GM12878 (cell line): ENCODE results near the gene KIF23. TPM values are rescaled to one million over a fixed set of nuclear protein-coding genes. Genes with fewer than 3 reads are reported as not detected.

Source experiments
- ATAC-seq: fragments of 200-7000 bp; cut with Tn5 transposase; 3 replicates; pipeline ENCODE4 v1.9.1; 2020; ENCODE audit warnings: mild to moderate bottlenecking, moderate library complexity
- BruUV-seq: library from RNA; stranded (reverse); fragments of 400-500 nt; replicated peaks from 2 replicates; lab custom pipeline; 2021; lab: Mats Ljungman, UMichigan
- CTCF ChIA-PET: fragments of 300-600 bp; sonication (Branson Sonifier 250); formaldehyde crosslinking; extraction: SDS; loops from one replicate; lab custom pipeline; 2021; ENCODE audit warnings: inconsistent platforms; lab: Yijun Ruan, JAX
- POLR2A ChIA-PET: fragments of 350-600 bp; formaldehyde crosslinking; extraction: SDS; loops from one replicate; lab custom pipeline; 2021; ENCODE audit warnings: inconsistent platforms; lab: Charles Lee
- RAD21 ChIA-PET: fragments of 300-600 bp; sonication (Branson Sonifier 250); formaldehyde crosslinking; loops from one replicate; lab custom pipeline; 2023; ENCODE audit warnings: antibody characterized with exemption; ENCODE audit not compliant: unreplicated experiment; lab: Charles Lee
- SMC1A ChIA-PET: fragments of 300-600 bp; sonication (Branson Sonifier 250); formaldehyde crosslinking; loops from one replicate; lab custom pipeline; 2023; ENCODE audit not compliant: unreplicated experiment, uncharacterized antibody; lab: Charles Lee
- DNase-seq: peaks from one replicate; pipeline ENCODE4 v3.0.0-alpha.2; 2011; ENCODE audit warnings: low read depth, low spot score
- FAIRE-seq: peaks from 3 replicates; lab custom pipeline; 2011; peaks lifted over from hg19 to GRCh38; lab: Jason Lieb, UNC
- H2AFZ ChIP-seq: 2 replicates; pipeline ENCODE4 v1.6.0; 2011; ENCODE audit warnings: low read depth, low read length, control low read depth; ENCODE audit not compliant: control insufficient read depth
- H3K27ac ChIP-seq: 2 replicates; pipeline ENCODE4 v1.5.1; 2011; ENCODE audit warnings: control low read depth; ENCODE audit not compliant: control insufficient read depth, insufficient read depth
- H3K27me3 ChIP-seq, 2 experiments: replicated peaks in 1 of 2; 2 replicates each; pipeline versions ENCODE4 v1.6.0 to v1.6.1; 2011; ENCODE audit warnings: low read length in 1 of 2; ENCODE audit not compliant: control insufficient read depth in 2 of 2, insufficient read depth in 2 of 2
- H3K36me3 ChIP-seq, 2 experiments: 2 replicates each; pipeline ENCODE4 v1.5.1; 2011; ENCODE audit warnings: low read length in 1 of 2; ENCODE audit not compliant: control insufficient read depth in 2 of 2, insufficient read depth in 2 of 2
- H3K4me1 ChIP-seq: 2 replicates; pipeline ENCODE4 v1.6.1; 2011; ENCODE audit warnings: mild to moderate bottlenecking, low read length, moderate library complexity, mixed read lengths; ENCODE audit not compliant: control insufficient read depth, insufficient read depth
- H3K4me2 ChIP-seq: 2 replicates; pipeline ENCODE4 v1.6.0; 2011; ENCODE audit warnings: control low read depth; ENCODE audit not compliant: control insufficient read depth, insufficient read depth
- H3K4me3 ChIP-seq: fragments of 200-600 bp; sonication (generic); 2 replicates; pipeline ENCODE4 v1.5.1; 2016
- H3K79me2 ChIP-seq: 2 replicates; pipeline ENCODE4 v1.6.0; 2011; ENCODE audit warnings: low read length; ENCODE audit not compliant: control insufficient read depth, insufficient read depth
- H3K9ac ChIP-seq: 2 replicates; pipeline ENCODE4 v1.8.0; 2011; ENCODE audit warnings: low read length, control low read depth, mixed read lengths; ENCODE audit not compliant: control insufficient read depth, insufficient read depth
- H3K9me3 ChIP-seq: replicated peaks from 3 replicates; pipeline ENCODE4 v1.5.1; 2011; ENCODE audit warnings: mild to moderate bottlenecking, low read length; ENCODE audit not compliant: control insufficient read depth, insufficient read depth
- H4K20me1 ChIP-seq: 2 replicates; pipeline ENCODE4 v1.6.0; 2011; ENCODE audit not compliant: control insufficient read depth, insufficient read depth
- ATF7 ChIP-seq: fragments of 450-650 bp; IDR thresholded peaks from 2 replicates; pipeline ENCODE4 v1.6.1; 2016; ENCODE audit warnings: low read depth, mild to moderate bottlenecking
- BMI1 ChIP-seq: fragments of 450-650 bp; IDR thresholded peaks from 2 replicates; pipeline ENCODE4 v1.6.1; 2016; ENCODE audit warnings: mild to moderate bottlenecking, moderate library complexity, borderline replicate concordance
- CBFB ChIP-seq: IDR thresholded peaks from 2 replicates; pipeline ENCODE4 v1.6.1; 2016; ENCODE audit warnings: antibody characterized with exemption, low read depth
- CBX5 ChIP-seq: sonication (generic); IDR thresholded peaks from 2 replicates; pipeline ENCODE4 v1.6.1; 2016; ENCODE audit warnings: low read depth, moderate library complexity, mild to moderate bottlenecking, inconsistent platforms
- CREB1 ChIP-seq: IDR thresholded peaks from 2 replicates; pipeline ENCODE4 v1.6.1; 2012; ENCODE audit warnings: low read depth, mild to moderate bottlenecking, inconsistent platforms
- HDGF ChIP-seq: fragments of 450-650 bp; IDR thresholded peaks from 2 replicates; pipeline ENCODE4 v1.6.1; 2016; ENCODE audit warnings: antibody characterized with exemption
- MXI1 ChIP-seq: fragments of 150-350 bp; IDR thresholded peaks from 2 replicates; pipeline ENCODE4 v1.6.1; 2011; ENCODE audit warnings: low read depth, mild to moderate bottlenecking, inconsistent platforms, low read length, improper control_type of control experiment
- POLR2AphosphoS2 ChIP-seq: IDR thresholded peaks from 2 replicates; pipeline ENCODE4 v1.6.1; 2011; ENCODE audit warnings: low read depth, mild to moderate bottlenecking, low read length, improper control_type of control experiment, moderate library complexity
- STAT1 ChIP-seq: fragments of 450-650 bp; conservative IDR thresholded peaks from 2 replicates; pipeline ENCODE4 v1.6.1; 2014; ENCODE audit warnings: antibody characterized with exemption, mild to moderate bottlenecking
- ZNF207 ChIP-seq: fragments of 450-650 bp; IDR thresholded peaks from 2 replicates; pipeline ENCODE4 v1.6.1; 2014; ENCODE audit warnings: antibody characterized with exemption, mild to moderate bottlenecking, borderline replicate concordance
- WGBS: methylation state at CpG from one replicate; pipeline ENCODE4 v1.1.6; 2016; ENCODE audit warnings: low lambda C conversion rate; ENCODE audit not compliant: insufficient replicate concordance, insufficient coverage; ENCODE audit errors: missing lambda C conversion rate; 5-methylcytosine and 5-hydroxymethylcytosine counted together
- in situ Hi-C: fragments of 300-500 bp; cut with MboI; formaldehyde crosslinking; loops from 9 replicates; pipeline ENCODE4 v1.14.3; 2018; ENCODE audit warnings: mixed read lengths
- intact Hi-C: fragments of 100-400 bp; cut with micrococcal nuclease; formaldehyde crosslinking; loops from one replicate; pipeline ENCODE4 v1.14.2; 2022; ENCODE audit not compliant: unreplicated experiment
- polyA plus RNA-seq, 11 experiments: library from polyadenylated mRNA; depleted of rRNA in 4 of 11; unstranded in 6 of 11; stranded (reverse) in 5 of 11; fragments of >200 nt; fragmentation: Nextera tagmentation in 4 of 11; fragmentation: Illumina TruSeq in 1 of 11; extraction: Ambion mirVana in 4 of 11; extraction: Trizol in 1 of 11; gene quantifications; 1 replicate in 1 of 11; 2 replicates in 10 of 11; pipeline versions ENCODE4 v1.2.1 to v1.2.3, GENCODE V29; 2011 to 2016; ENCODE audit warnings: inconsistent platforms in 2 of 11, missing spikeins in 2 of 11, low read depth in 1 of 11
- total RNA-seq, 4 experiments: library from RNA; depleted of rRNA in 3 of 4; stranded (reverse); fragments of >200 nt in 3 of 4; fragmentation: Illumina TruSeq in 1 of 4; extraction: Trizol in 1 of 4; gene quantifications; 2 replicates each; pipeline versions ENCODE4 v1.2.1 to v1.2.3, GENCODE V29; 2013 to 2021
- TF ChIP-seq, protein P1 (sequence below): fragments of 450-650 bp; IDR thresholded peaks from 2 replicates; pipeline ENCODE4 v1.6.1; 2017; ENCODE audit warnings: borderline replicate concordance
- TF ChIP-seq, protein P2 (sequence below): IDR thresholded peaks from 2 replicates; pipeline ENCODE4 v1.6.1; 2011; ENCODE audit warnings: low read depth, low read length, improper control_type of control experiment, borderline replicate concordance
- TF ChIP-seq, protein P3 (sequence below): IDR thresholded peaks from 2 replicates; pipeline ENCODE4 v1.6.1; 2011; ENCODE audit warnings: borderline replicate concordance, low read depth, mild to moderate bottlenecking, moderate library complexity, mixed read lengths, low read length; ENCODE audit not compliant: insufficient read depth; ENCODE audit errors: extremely low read length
- TF ChIP-seq, protein P4 (sequence below): IDR thresholded peaks from 2 replicates; pipeline ENCODE4 v1.6.1; 2011; ENCODE audit warnings: low read depth, mild to moderate bottlenecking, low read length, moderate library complexity, borderline replicate concordance; ENCODE audit errors: extremely low read depth
- TF ChIP-seq, protein P5 (sequence below): fragments of 450-650 bp; IDR thresholded peaks from 2 replicates; pipeline ENCODE4 v1.6.1; 2018; ENCODE audit warnings: borderline replicate concordance, mild to moderate bottlenecking; ENCODE audit not compliant: partially characterized antibody

KIF23 gene
- total and polyA plus RNA-seq, 10 of the 15 experiments (the other 5 are each of a cell fraction or from before 2014, with no cell fraction given) = 28.0 to 62.5 (median 46.6) TPM

DNA sequence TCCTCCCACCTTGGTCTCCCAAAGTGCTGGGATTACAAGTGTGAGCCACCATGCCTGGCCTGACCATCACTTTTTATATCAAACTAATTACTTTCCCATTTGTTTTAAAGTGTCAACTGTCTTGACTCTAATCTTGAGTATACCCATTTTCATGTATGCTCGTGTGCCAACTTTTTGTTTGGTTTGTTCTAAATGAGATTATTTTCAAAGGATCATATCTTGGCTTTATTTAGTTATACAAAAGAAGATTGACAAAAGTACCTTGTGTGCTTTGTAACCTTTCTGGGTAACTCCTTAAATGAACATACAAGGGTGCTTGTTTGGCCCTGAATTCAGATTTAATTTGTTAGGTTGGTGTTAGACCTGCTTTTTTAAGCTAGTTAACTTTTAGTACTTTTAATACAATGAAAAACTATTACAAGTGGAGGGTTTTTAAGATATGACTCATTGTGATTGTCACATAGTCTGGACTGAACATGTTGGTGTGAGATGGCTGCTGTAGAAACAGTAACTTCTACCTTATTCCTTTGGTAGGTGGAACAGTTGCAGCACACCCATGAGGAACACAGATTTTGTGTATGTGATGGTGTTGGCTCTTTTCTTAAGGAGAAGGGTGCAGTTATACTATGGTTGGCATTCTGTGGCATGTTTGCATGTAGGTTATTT is 10.7 kb downstream of the KIF23 start (continued):
- no peak for TF ChIP-seq CREB1
- TF ChIP-seq POLR2AphosphoS2 = no peak
- TF ChIP-seq, protein P1, sequence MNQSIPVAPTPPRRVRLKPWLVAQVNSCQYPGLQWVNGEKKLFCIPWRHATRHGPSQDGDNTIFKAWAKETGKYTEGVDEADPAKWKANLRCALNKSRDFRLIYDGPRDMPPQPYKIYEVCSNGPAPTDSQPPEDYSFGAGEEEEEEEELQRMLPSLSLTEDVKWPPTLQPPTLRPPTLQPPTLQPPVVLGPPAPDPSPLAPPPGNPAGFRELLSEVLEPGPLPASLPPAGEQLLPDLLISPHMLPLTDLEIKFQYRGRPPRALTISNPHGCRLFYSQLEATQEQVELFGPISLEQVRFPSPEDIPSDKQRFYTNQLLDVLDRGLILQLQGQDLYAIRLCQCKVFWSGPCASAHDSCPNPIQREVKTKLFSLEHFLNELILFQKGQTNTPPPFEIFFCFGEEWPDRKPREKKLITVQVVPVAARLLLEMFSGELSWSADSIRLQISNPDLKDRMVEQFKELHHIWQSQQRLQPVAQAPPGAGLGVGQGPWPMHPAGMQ = no peak
- TF ChIP-seq, protein P2, sequence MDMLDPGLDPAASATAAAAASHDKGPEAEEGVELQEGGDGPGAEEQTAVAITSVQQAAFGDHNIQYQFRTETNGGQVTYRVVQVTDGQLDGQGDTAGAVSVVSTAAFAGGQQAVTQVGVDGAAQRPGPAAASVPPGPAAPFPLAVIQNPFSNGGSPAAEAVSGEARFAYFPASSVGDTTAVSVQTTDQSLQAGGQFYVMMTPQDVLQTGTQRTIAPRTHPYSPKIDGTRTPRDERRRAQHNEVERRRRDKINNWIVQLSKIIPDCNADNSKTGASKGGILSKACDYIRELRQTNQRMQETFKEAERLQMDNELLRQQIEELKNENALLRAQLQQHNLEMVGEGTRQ = no peak
- TF ChIP-seq, all 136 proteins: peak for 0

DNA sequence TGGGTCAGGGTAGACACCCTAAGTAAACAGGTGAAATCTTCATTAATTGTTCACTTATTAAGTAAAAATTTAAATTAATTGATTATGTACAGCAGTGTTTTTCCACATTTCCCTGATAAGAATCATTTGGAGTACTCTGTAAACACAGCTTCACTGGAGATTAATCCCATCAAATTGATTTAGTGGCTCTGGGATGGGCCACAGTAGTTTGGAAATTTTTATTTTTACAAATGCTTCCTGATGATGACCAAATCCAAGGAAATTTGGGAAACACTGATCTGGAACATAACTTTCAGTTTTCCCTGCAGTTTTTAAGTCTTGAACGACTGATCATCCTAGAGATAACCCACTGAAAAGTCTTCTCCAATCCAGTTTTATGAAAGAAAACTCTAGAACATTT is 19.7 kb downstream of the KIF23 start:
- TF ChIP-seq BMI1 (no peak), HDGF (no peak), CBX5 (no peak), ATF7 (no peak), ZNF207 (no peak), STAT1 (no peak), MXI1 (no peak), CBFB (no peak)
- TF ChIP-seq, protein P3, sequence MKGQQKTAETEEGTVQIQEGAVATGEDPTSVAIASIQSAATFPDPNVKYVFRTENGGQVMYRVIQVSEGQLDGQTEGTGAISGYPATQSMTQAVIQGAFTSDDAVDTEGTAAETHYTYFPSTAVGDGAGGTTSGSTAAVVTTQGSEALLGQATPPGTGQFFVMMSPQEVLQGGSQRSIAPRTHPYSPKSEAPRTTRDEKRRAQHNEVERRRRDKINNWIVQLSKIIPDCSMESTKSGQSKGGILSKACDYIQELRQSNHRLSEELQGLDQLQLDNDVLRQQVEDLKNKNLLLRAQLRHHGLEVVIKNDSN = no peak
- TF ChIP-seq, protein P4, sequence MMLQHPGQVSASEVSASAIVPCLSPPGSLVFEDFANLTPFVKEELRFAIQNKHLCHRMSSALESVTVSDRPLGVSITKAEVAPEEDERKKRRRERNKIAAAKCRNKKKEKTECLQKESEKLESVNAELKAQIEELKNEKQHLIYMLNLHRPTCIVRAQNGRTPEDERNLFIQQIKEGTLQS = no peak
- TF ChIP-seq, protein P5, sequence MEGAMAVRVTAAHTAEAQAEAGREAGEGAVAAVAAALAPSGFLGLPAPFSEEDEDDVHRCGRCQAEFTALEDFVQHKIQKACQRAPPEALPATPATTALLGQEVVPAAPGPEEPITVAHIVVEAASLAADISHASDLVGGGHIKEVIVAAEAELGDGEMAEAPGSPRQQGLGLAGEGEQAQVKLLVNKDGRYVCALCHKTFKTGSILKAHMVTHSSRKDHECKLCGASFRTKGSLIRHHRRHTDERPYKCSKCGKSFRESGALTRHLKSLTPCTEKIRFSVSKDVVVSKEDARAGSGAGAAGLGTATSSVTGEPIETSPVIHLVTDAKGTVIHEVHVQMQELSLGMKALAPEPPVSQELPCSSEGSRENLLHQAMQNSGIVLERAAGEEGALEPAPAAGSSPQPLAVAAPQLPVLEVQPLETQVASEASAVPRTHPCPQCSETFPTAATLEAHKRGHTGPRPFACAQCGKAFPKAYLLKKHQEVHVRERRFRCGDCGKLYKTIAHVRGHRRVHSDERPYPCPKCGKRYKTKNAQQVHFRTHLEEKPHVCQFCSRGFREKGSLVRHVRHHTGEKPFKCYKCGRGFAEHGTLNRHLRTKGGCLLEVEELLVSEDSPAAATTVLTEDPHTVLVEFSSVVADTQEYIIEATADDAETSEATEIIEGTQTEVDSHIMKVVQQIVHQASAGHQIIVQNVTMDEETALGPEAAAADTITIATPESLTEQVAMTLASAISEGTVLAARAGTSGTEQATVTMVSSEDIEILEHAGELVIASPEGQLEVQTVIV = no peak
- Histone ChIP-seq H3K4me3 (no peak overlapping the region), H3K36me3 (peaks cover 10 to 31% of the 10 kb centered on the region in 2 experiments), H4K20me1 (no peaks in the 10 kb centered on the region), H2AFZ (no peak overlapping the region), H3K79me2 (no peaks in the 10 kb centered on the region), H3K4me1 (no peaks in the 10 kb centered on the region), H3K4me2 (no peak overlapping the region), H3K27ac (no peak overlapping the region), H3K9me3 (no peaks in the 10 kb centered on the region), H3K9ac (no peak overlapping the region), H3K27me3 (no peaks in the 10 kb centered on the region)
- CTCF ChIA-PET = interaction anchor here (0.7 kb wide), 1 partner anchor 10 kb away, joined by 4 read pairs; no protein-coding TSS in a partner anchor
- POLR2A ChIA-PET = no interaction called here
- BruUV-seq = no TSS peak
- 100% methylated on average over 1 of the region's 1 CpG for WGBS
- FAIRE-seq = no peak
- ATAC-seq = no peak
- RAD21 ChIA-PET = no interaction called here
- intact Hi-C loops (no loop called here), in situ Hi-C loops (no loop called here)
- SMC1A ChIA-PET = interaction anchor here (0.8 to 1.2 kb wide), 2 partner anchors 10 to 22 kb away, joined by 3 read pairs; no protein-coding TSS in a partner anchor
- DNase-seq = no peak
